Tibial nerve (tissue), 4 donors: ENCODE measurements around the gene EDAR. TPM values are rescaled to one million over a fixed set of nuclear protein-coding genes. Genes with fewer than 3 reads are reported as not detected.
A peak's percentile ranks its signal among the peaks of the same experiment; 100 is the strongest.

Source experiments
- DNase-seq, 2 donors: peaks; one replicate each; pipeline ENCODE4 v3.0.0-alpha.2; 2019; ENCODE audit warnings: low spot score in 2 of 2
- H3K27ac ChIP-seq, 4 donors: fragments of 200-600 bp; sonication (generic) in 3 of 4; one replicate each; pipeline ENCODE4 v1.5.1; 2017 to 2019; ENCODE audit warnings: mild to moderate bottlenecking in 1 of 4
- H3K27me3 ChIP-seq, 2 donors: fragments of 200-600 bp; sonication (generic) in 1 of 2; one replicate each; pipeline versions ENCODE4 v1.5.1 to v1.6.0; 2017 to 2019
- H3K36me3 ChIP-seq, 3 donors: fragments of 200-600 bp; sonication (generic); one replicate each; pipeline ENCODE4 v1.5.1; 2018 to 2019
- H3K4me1 ChIP-seq, 4 donors: fragments of 200-600 bp; sonication (generic) in 3 of 4; one replicate each; pipeline ENCODE4 v1.5.1; 2017 to 2019
- H3K4me3 ChIP-seq, 4 donors: fragments of 200-600 bp; sonication (generic) in 3 of 4; one replicate each; pipeline ENCODE4 v1.5.1; 2017 to 2019; ENCODE audit warnings: mild to moderate bottlenecking in 1 of 4, moderate library complexity in 1 of 4
- H3K9me3 ChIP-seq, 4 donors: fragments of 200-600 bp; sonication (generic) in 3 of 4; one replicate each; pipeline ENCODE4 v1.5.1; 2017 to 2019
- CTCF ChIP-seq, 5 experiments: fragments of 200-600 bp in 3 of 5; fragments of 450-650 bp in 2 of 5; sonication (generic) in 3 of 5; IDR thresholded peaks; one replicate each; pipeline ENCODE4 v1.5.1; 2016 to 2019; ENCODE audit warnings: antibody characterized with exemption in 5 of 5, mild to moderate bottlenecking in 3 of 5, moderate library complexity in 2 of 5
- EP300 ChIP-seq, 2 donors: sonication (generic); formaldehyde crosslinking; IDR thresholded peaks; one replicate each; pipeline ENCODE4 v1.6.1; 2017; ENCODE audit warnings: antibody characterized with exemption in 2 of 2, mild to moderate bottlenecking in 1 of 2
- POLR2A ChIP-seq, 2 donors: fragments of 450-650 bp; IDR thresholded peaks; one replicate each; pipeline ENCODE4 v1.6.1; 2017; ENCODE audit warnings: antibody characterized with exemption in 2 of 2, mild to moderate bottlenecking in 2 of 2, moderate library complexity in 2 of 2
- WGBS, 2 donors: methylation state at CpG; one replicate each; pipeline ENCODE4 v1.1.5; 2018; 5-methylcytosine and 5-hydroxymethylcytosine counted together
- total RNA-seq, 4 donors: library from RNA; depleted of rRNA; stranded (reverse); fragments of >200 nt; gene quantifications; one replicate each; pipeline ENCODE4 v1.1.0, GENCODE V29; 2016

EDAR gene
- total RNA-seq, 4 donors from 2014 or later: under 0.01 TPM; not detected in 3

GRCh38 chr2:108971661-108972566, 17.1 kb downstream of the EDAR start:
- Histone ChIP-seq H3K27ac (peak overlapping the region in 1 of 4 donors; percentile 41), H3K4me1 (peaks cover 0 to 4% (median 0%) of the 10 kb centered on the region in 4 donors), H3K27me3 (no peaks in the 10 kb centered on the region), H3K4me3 (no peak overlapping the region), H3K36me3 (no peaks in the 10 kb centered on the region), H3K9me3 (no peaks in the 10 kb centered on the region)
- DNase-seq: peak in 1 of 2 donors; percentile 39
- 59 to 61% methylated on average over 17 to 22 of the region's 22 CpGs for WGBS, 2 donors
- no peak for TF ChIP-seq EP300 (IDR thresholded peaks at IDR 0.05)
- TF ChIP-seq POLR2A (IDR thresholded peaks at IDR 0.05): no peak
- TF ChIP-seq CTCF (IDR thresholded peaks at IDR 0.05): no peak

DNA sequence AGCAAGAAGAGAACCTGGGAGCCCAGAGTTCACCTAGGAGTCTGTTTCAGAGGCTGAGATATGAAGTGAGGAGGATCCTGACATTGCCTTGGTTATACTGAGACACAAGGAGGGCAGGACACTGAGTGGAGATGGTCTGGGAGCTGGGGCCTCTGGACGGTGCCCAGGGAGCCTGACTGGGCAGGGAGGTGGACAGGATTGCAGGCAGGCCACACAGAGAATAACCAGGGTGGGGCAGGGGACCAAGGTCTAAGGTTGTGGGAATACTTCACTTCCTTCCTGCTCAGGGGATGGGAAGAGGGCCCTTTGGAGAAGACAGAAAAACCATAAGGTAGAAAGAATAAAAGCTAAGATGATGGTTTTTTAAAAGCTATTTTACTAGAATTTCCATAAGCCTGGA, 18.7 kb downstream of the EDAR start:
- H3K27me3 ChIP-seq: no peaks in the 10 kb centered on the region
- 68 to 85% methylated on average over 1 of the region's 1 CpG for WGBS, 2 donors
- H3K4me1 ChIP-seq: peaks cover 0 to 4% (median 0%) of the 10 kb centered on the region in 4 donors
- TF ChIP-seq CTCF (IDR thresholded peaks at IDR 0.05): no peak
- no peak for TF ChIP-seq POLR2A (IDR thresholded peaks at IDR 0.05)
- TF ChIP-seq EP300 (IDR thresholded peaks at IDR 0.05): no peak
- no peaks in the 10 kb centered on the region for H3K9me3 ChIP-seq
- DNase-seq: no peak
- no peak overlapping the region for H3K4me3 ChIP-seq
- no peak overlapping the region for H3K27ac ChIP-seq
- H3K36me3 ChIP-seq: no peaks in the 10 kb centered on the region

- Histone ChIP-seq H3K4me3 (no peak overlapping the region), H3K9me3 (no peaks in the 10 kb centered on the region), H3K27me3 (no peaks in the 10 kb centered on the region), H3K27ac (no peak overlapping the region), H3K36me3 (no peaks in the 10 kb centered on the region), H3K4me1 (peaks cover 0 to 4% (median 0%) of the 10 kb centered on the region in 4 donors)
- TF ChIP-seq CTCF (IDR thresholded peaks at IDR 0.05): no peak
- no peak for TF ChIP-seq POLR2A (IDR thresholded peaks at IDR 0.05)
- no peak for TF ChIP-seq EP300 (IDR thresholded peaks at IDR 0.05)
- no peak for DNase-seq
- 79 to 87% methylated on average over 6 of the region's 6 CpGs for WGBS, 2 donors
Observed at GRCh38 chr2:108969856-108970255, 19.2 kb downstream of the EDAR start.

DNA sequence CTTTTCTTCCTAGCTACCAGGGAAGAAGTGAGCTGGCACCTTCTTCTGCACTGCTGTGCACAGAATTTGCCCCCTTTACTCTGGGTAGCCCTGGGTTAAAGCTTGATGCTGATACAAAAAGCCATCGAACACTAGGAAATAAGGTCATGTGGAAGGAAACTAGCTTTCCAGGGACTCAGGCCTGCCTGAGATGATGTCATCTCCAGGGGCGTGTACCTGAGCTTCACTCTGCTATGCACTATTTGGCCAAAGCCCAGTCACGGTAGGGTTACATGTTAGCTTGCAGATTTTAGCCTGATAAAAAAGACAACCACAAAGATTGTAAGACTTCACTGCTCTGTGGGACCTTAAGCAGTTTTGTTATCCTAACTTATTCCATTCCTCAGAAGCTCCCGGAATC, 20.4 kb downstream of the EDAR start:
- no peak overlapping the region for H3K4me3 ChIP-seq
- no peak for TF ChIP-seq CTCF (IDR thresholded peaks at IDR 0.05)
- no peak for TF ChIP-seq POLR2A (IDR thresholded peaks at IDR 0.05)
- TF ChIP-seq EP300 (IDR thresholded peaks at IDR 0.05): no peak
- H3K4me1 ChIP-seq: peaks cover 0 to 4% (median 0%) of the 10 kb centered on the region in 4 donors
- H3K36me3 ChIP-seq: no peaks in the 10 kb centered on the region
- WGBS, 2 donors: 37 to 47% methylated on average over 4 of the region's 4 CpGs
- H3K9me3 ChIP-seq: no peaks in the 10 kb centered on the region
- no peaks in the 10 kb centered on the region for H3K27me3 ChIP-seq
- DNase-seq: no peak
- H3K27ac ChIP-seq: no peak overlapping the region

DNA sequence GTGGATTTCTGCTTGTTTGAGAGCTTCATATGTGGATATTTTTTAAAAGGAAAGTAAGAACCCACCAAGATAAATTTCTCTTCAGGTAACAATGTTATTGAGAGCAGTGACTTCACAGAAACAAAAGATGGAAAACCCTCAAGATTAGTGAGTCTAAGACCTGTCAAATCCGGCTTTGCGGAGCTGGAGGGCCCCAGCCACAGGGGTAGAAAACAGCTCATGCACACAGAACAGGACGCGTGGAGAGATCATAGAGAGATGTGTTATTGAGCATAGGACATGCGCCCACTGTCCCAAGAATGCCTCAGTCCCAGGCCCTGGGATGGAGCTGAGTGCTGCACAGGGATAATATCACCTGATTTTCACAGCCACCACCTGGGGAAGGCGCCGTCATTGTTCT, 21.3 kb downstream of the EDAR start:
- Histone ChIP-seq H3K9me3 (no peaks in the 10 kb centered on the region), H3K36me3 (no peaks in the 10 kb centered on the region), H3K4me3 (no peak overlapping the region), H3K4me1 (peaks cover 0 to 4% (median 0%) of the 10 kb centered on the region in 4 donors), H3K27me3 (no peaks in the 10 kb centered on the region), H3K27ac (no peak overlapping the region)
- no peak for DNase-seq
- WGBS, 2 donors: 69 to 72% methylated on average over 7 of the region's 7 CpGs
- TF ChIP-seq CTCF (IDR thresholded peaks at IDR 0.05) (no peak), EP300 (IDR thresholded peaks at IDR 0.05) (no peak)
